Mesenchymal stem cell (in vitro differentiated cells and primary cell): ENCODE results near the gene UHMK1.

Source experiments
- DNase-seq: peaks from one replicate; pipeline ENCODE4 v3.0.0-alpha.2; 2013
- H2AFZ ChIP-seq: one replicate; pipeline ENCODE4 v1.6.1; 2013; ENCODE audit warnings: low read depth, mild to moderate bottlenecking, control low read depth, inconsistent platforms, low read length, moderate library complexity
- H2AK5ac ChIP-seq: 2 replicates; pipeline ENCODE4 v1.6.1; 2013; ENCODE audit warnings: low read length, moderate library complexity, mild to moderate bottlenecking, inconsistent platforms; ENCODE audit not compliant: severe bottlenecking
- H2BK120ac ChIP-seq: one replicate; pipeline ENCODE4 v1.6.1; 2013; ENCODE audit warnings: low read depth, mild to moderate bottlenecking, inconsistent platforms, low read length, moderate library complexity
- H2BK12ac ChIP-seq, 2 experiments: one replicate each; pipeline ENCODE4 v1.6.1; 2013; ENCODE audit warnings: inconsistent platforms in 2 of 2, low read length in 2 of 2, mild to moderate bottlenecking in 2 of 2, moderate library complexity in 2 of 2, control low read depth in 1 of 2
- H2BK15ac ChIP-seq: one replicate; pipeline ENCODE4 v1.6.1; 2013; ENCODE audit warnings: mild to moderate bottlenecking, low read depth, inconsistent platforms; ENCODE audit not compliant: poor library complexity, severe bottlenecking
- H2BK5ac ChIP-seq: 2 replicates; pipeline ENCODE4 v1.6.1; 2013; ENCODE audit warnings: low read depth, mild to moderate bottlenecking, low read length, control low read depth, inconsistent platforms; ENCODE audit not compliant: poor library complexity, severe bottlenecking
- H3K14ac ChIP-seq, 2 experiments: one replicate each; pipeline ENCODE4 v1.6.1; 2013; ENCODE audit warnings: inconsistent platforms in 2 of 2, low read length in 2 of 2, control low read depth in 1 of 2, mild to moderate bottlenecking in 1 of 2, moderate library complexity in 1 of 2
- H3K18ac ChIP-seq, 2 experiments: one replicate each; pipeline ENCODE4 v1.6.1; 2013; ENCODE audit warnings: inconsistent platforms in 2 of 2, low read length in 2 of 2, control low read depth in 1 of 2, low read depth in 1 of 2, mild to moderate bottlenecking in 1 of 2
- H3K23ac ChIP-seq, 2 experiments: one replicate each; pipeline ENCODE4 v1.6.1; 2013; ENCODE audit warnings: inconsistent platforms in 2 of 2, low read length in 2 of 2, mild to moderate bottlenecking in 2 of 2, moderate library complexity in 2 of 2, control low read depth in 1 of 2
- H3K27ac ChIP-seq: 2 replicates; pipeline ENCODE4 v1.5.1; 2013; ENCODE audit warnings: mild to moderate bottlenecking, moderate library complexity, low read length, control low read depth, inconsistent platforms; ENCODE audit not compliant: poor library complexity, severe bottlenecking
- H3K27me3 ChIP-seq, 2 experiments: 2 replicates each; pipeline versions ENCODE4 v1.6.1 to v1.7.0; 2013; ENCODE audit warnings: low read length in 2 of 2, mild to moderate bottlenecking in 2 of 2, moderate library complexity in 2 of 2, control low read depth in 1 of 2, inconsistent platforms in 1 of 2; ENCODE audit not compliant: control insufficient read depth in 1 of 2, insufficient read depth in 1 of 2
- H3K36me3 ChIP-seq, 2 experiments: 2 replicates each; pipeline versions ENCODE4 v1.6.1 to v1.7.0; 2013; ENCODE audit warnings: low read length in 2 of 2, control low read depth in 1 of 2, inconsistent platforms in 1 of 2, low read depth in 1 of 2, mild to moderate bottlenecking in 1 of 2; ENCODE audit not compliant: insufficient read depth in 2 of 2, control insufficient read depth in 1 of 2
- H3K4ac ChIP-seq, 2 experiments: one replicate each; pipeline ENCODE4 v1.6.1; 2013; ENCODE audit warnings: inconsistent platforms in 2 of 2, low read length in 2 of 2, mild to moderate bottlenecking in 2 of 2, moderate library complexity in 2 of 2, control low read depth in 1 of 2, low read depth in 1 of 2
- H3K4me1 ChIP-seq: 2 replicates; pipeline ENCODE4 v1.6.1; 2013; ENCODE audit warnings: low read depth, low read length, control low read depth; ENCODE audit not compliant: control insufficient read depth, insufficient read depth
- H3K4me2 ChIP-seq: 2 replicates; pipeline ENCODE4 v1.6.1; 2013; ENCODE audit warnings: low read length, mild to moderate bottlenecking, inconsistent platforms; ENCODE audit not compliant: poor library complexity, severe bottlenecking
- H3K4me3 ChIP-seq, 2 experiments: 2 replicates each; pipeline versions ENCODE4 v1.5.1 to v1.7.0; 2013; ENCODE audit warnings: low read length in 2 of 2, mild to moderate bottlenecking in 2 of 2, control low read depth in 1 of 2, low read depth in 1 of 2; ENCODE audit not compliant: insufficient read depth in 1 of 2
- H3K79me1 ChIP-seq: replicated peaks from 2 replicates; pipeline ENCODE4 v1.6.1; 2013; ENCODE audit warnings: mild to moderate bottlenecking, control low read depth, low read length, inconsistent platforms; ENCODE audit not compliant: poor library complexity, severe bottlenecking
- H3K9ac ChIP-seq: 2 replicates; pipeline ENCODE4 v1.7.0; 2013; ENCODE audit warnings: mild to moderate bottlenecking, low read length, moderate library complexity
- H3K9me3 ChIP-seq: 2 replicates; pipeline ENCODE4 v1.7.0; 2013; ENCODE audit warnings: mild to moderate bottlenecking, low read length; ENCODE audit not compliant: control insufficient read depth
- H4K8ac ChIP-seq: one replicate; pipeline ENCODE4 v1.6.1; 2013; ENCODE audit warnings: inconsistent platforms, mild to moderate bottlenecking, low read length, moderate library complexity
- H4K91ac ChIP-seq: one replicate; pipeline ENCODE4 v1.6.1; 2013; ENCODE audit warnings: mild to moderate bottlenecking, low read length, inconsistent platforms
- WGBS: methylation state at CpG from one replicate; pipeline ENCODE4 v1.1.7; 2013; ENCODE audit warnings: mixed read lengths; 5-methylcytosine and 5-hydroxymethylcytosine counted together

The UHMK1 gene

GRCh38 chr1:162471290-162471853 is 26.2 kb upstream of the UHMK1 start:
- no peak overlapping the region for H3K9ac ChIP-seq
- no peak overlapping the region for H4K91ac ChIP-seq
- no peak overlapping the region for H2AK5ac ChIP-seq
- H3K9me3 ChIP-seq, result peaks cover 10% of the 10 kb centered on the region
- H3K4me3 ChIP-seq, result no peak overlapping the region
- no peak overlapping the region for H3K23ac ChIP-seq
- H2BK12ac ChIP-seq, result no peak overlapping the region
- H2BK15ac ChIP-seq, result no peak overlapping the region
- H3K27me3 ChIP-seq, result peaks cover 3 to 7% of the 10 kb centered on the region in 2 experiments
- H3K18ac ChIP-seq, result no peak overlapping the region
- no peak overlapping the region for H3K27ac ChIP-seq
- no peak overlapping the region for H2AFZ ChIP-seq
- H4K8ac ChIP-seq, result no peak overlapping the region
- H3K79me1 ChIP-seq, result no peaks in the 10 kb centered on the region
- H3K4ac ChIP-seq, result no peak overlapping the region
- no peaks in the 10 kb centered on the region for H3K36me3 ChIP-seq
- DNase-seq, result no peak
- no peak overlapping the region for H2BK5ac ChIP-seq
- no peak overlapping the region for H3K14ac ChIP-seq
- H2BK120ac ChIP-seq, result no peak overlapping the region
- 46% methylated on average over 6 of the region's 6 CpGs for WGBS
- H3K4me2 ChIP-seq, result no peak overlapping the region
- peaks cover 1% of the 10 kb centered on the region for H3K4me1 ChIP-seq

DNA sequence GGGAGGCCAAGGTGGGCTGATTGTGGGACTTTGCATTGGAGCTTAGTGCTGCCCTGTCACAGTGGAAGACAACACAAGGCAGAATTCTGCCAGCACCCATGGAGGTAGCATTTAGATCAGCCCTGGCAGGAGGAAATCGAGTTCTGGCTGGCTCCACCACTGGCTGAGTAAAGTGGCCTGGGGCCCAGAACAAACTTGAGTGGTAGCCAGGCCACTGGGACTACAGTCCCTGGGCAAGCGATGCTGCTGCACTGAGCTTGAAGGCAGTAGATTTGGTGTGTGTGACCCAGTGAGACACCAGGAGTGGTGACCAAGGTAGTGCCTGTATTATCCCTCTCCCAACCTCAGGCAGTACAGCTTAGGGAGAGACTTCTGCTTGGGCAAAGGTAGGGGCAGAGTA is 22.5 kb upstream of the UHMK1 start:
- H2AK5ac ChIP-seq, result no peak overlapping the region
- no peak overlapping the region for H4K8ac ChIP-seq
- H3K4ac ChIP-seq, result no peak overlapping the region
- H3K23ac ChIP-seq, result no peak overlapping the region
- WGBS, result 76% methylated on average over 2 of the region's 2 CpGs
- H3K79me1 ChIP-seq, result no peaks in the 10 kb centered on the region
- peaks cover 0 to 3% of the 10 kb centered on the region in 2 experiments for H3K27me3 ChIP-seq
- no peak overlapping the region for H2BK15ac ChIP-seq
- no peak overlapping the region for H3K14ac ChIP-seq
- no peak overlapping the region for H3K4me2 ChIP-seq
- H3K9ac ChIP-seq, result no peak overlapping the region
- H4K91ac ChIP-seq, result no peak overlapping the region
- H2BK120ac ChIP-seq, result no peak overlapping the region
- H3K9me3 ChIP-seq, result peaks cover 28% of the 10 kb centered on the region
- no peak overlapping the region for H3K4me3 ChIP-seq
- H2AFZ ChIP-seq, result no peak overlapping the region
- no peaks in the 10 kb centered on the region for H3K36me3 ChIP-seq
- no peak overlapping the region for H3K27ac ChIP-seq
- H2BK5ac ChIP-seq, result no peak overlapping the region
- no peaks in the 10 kb centered on the region for H3K4me1 ChIP-seq
- DNase-seq, result no peak
- no peak overlapping the region for H3K18ac ChIP-seq
- no peak overlapping the region for H2BK12ac ChIP-seq

- 60% methylated on average over 5 of the region's 6 CpGs for WGBS
- Histone ChIP-seq H3K14ac (no peak overlapping the region), H2AK5ac (no peak overlapping the region), H3K23ac (no peak overlapping the region), H3K27me3 (peaks cover 0 to 3% of the 10 kb centered on the region in 2 experiments), H3K36me3 (no peaks in the 10 kb centered on the region), H3K9me3 (peaks cover 28% of the 10 kb centered on the region), H2AFZ (no peak overlapping the region), H3K4me1 (no peaks in the 10 kb centered on the region), H3K4me3 (no peak overlapping the region), H3K79me1 (no peaks in the 10 kb centered on the region), H3K9ac (no peak overlapping the region), H4K8ac (no peak overlapping the region), H3K18ac (no peak overlapping the region), H3K4ac (no peak overlapping the region), H3K4me2 (no peak overlapping the region), H3K27ac (no peak overlapping the region), H2BK15ac (no peak overlapping the region), H2BK5ac (no peak overlapping the region), H4K91ac (no peak overlapping the region), H2BK12ac (no peak overlapping the region), H2BK120ac (no peak overlapping the region)
- no peak for DNase-seq
Observed at GRCh38 chr1:162475539-162476185, 22.0 kb upstream of the UHMK1 start.

GRCh38 chr1:162476620-162477019 is 21.0 kb upstream of the UHMK1 start:
- Histone ChIP-seq H3K36me3 (no peaks in the 10 kb centered on the region), H2BK12ac (no peak overlapping the region), H3K27ac (no peak overlapping the region), H3K4me3 (no peak overlapping the region), H2AFZ (no peak overlapping the region), H4K8ac (no peak overlapping the region), H2BK5ac (no peak overlapping the region), H3K4me1 (no peaks in the 10 kb centered on the region), H2AK5ac (no peak overlapping the region), H3K4me2 (no peak overlapping the region), H3K18ac (no peak overlapping the region), H3K9me3 (peaks cover 28% of the 10 kb centered on the region), H3K23ac (no peak overlapping the region), H2BK15ac (no peak overlapping the region), H4K91ac (no peak overlapping the region), H3K4ac (no peak overlapping the region), H2BK120ac (no peak overlapping the region), H3K79me1 (no peaks in the 10 kb centered on the region), H3K27me3 (no peaks in the 10 kb centered on the region), H3K14ac (no peak overlapping the region), H3K9ac (no peak overlapping the region)
- WGBS, result no CpG with 5 or more reads among the region's 1 CpG
- DNase-seq, result no peak
